Endothelial cell of umbilical vein (primary cell): ENCODE results near the gene RELL1.

Experiments
- CTCF ChIP-seq, 2 donors: IDR thresholded peaks; 1 replicate in 1 of 2; 2 replicates in 1 of 2; pipeline ENCODE4 v1.5.1; 2011; ENCODE audit warnings: low read length in 2 of 2, mild to moderate bottlenecking in 2 of 2, moderate library complexity in 2 of 2, control low read depth in 1 of 2, inconsistent platforms in 1 of 2, low read depth in 1 of 2; ENCODE audit not compliant: insufficient read depth in 1 of 2; ENCODE audit errors: extremely low read depth in 1 of 2
- EZH2 ChIP-seq: IDR thresholded peaks from 2 replicates; pipeline ENCODE4 v1.6.1; 2012; ENCODE audit warnings: borderline replicate concordance, low read depth, mild to moderate bottlenecking, moderate library complexity, low read length, inconsistent platforms; ENCODE audit not compliant: severe bottlenecking
- FOS ChIP-seq: IDR thresholded peaks from 2 replicates; pipeline ENCODE4 v1.6.1; 2011; ENCODE audit warnings: mild to moderate bottlenecking, low read length, moderate library complexity, borderline replicate concordance; ENCODE audit not compliant: insufficient read depth
- GATA2 ChIP-seq: IDR thresholded peaks from 2 replicates; pipeline ENCODE4 v1.7.0; 2011; ENCODE audit warnings: low read depth, mild to moderate bottlenecking, moderate library complexity, mixed read lengths, low read length; ENCODE audit not compliant: insufficient read length, insufficient read depth
- JUN ChIP-seq: IDR thresholded peaks from 2 replicates; pipeline ENCODE4 v1.6.1; 2011; ENCODE audit warnings: borderline replicate concordance, low read depth; ENCODE audit not compliant: insufficient read length, insufficient read depth
- MAX ChIP-seq: IDR thresholded peaks from 2 replicates; pipeline ENCODE4 v1.6.1; 2011; ENCODE audit not compliant: insufficient read depth, insufficient read length
- MYC ChIP-seq: IDR thresholded peaks from one replicate; pipeline ENCODE4 v1.6.1; 2011; ENCODE audit warnings: mild to moderate bottlenecking, low read depth, low read length
- POLR2A ChIP-seq: IDR thresholded peaks from 2 replicates; pipeline ENCODE4 v1.6.1; 2012; ENCODE audit warnings: low read depth, mild to moderate bottlenecking, control low read depth, low read length
- POLR2AphosphoS5 ChIP-seq: IDR thresholded peaks from 2 replicates; pipeline ENCODE4 v1.6.1; 2012; ENCODE audit warnings: low read depth, mild to moderate bottlenecking, control low read depth, low read length, moderate library complexity; ENCODE audit not compliant: insufficient read depth

- TF ChIP-seq CTCF (IDR thresholded peaks at IDR 0.05; ENCODE audit: extremely low read depth in 1 of 2, insufficient read depth in 1 of 2, low read depth in 1 of 2, low read length in 2 of 2) (no peak), MAX (no peak), POLR2AphosphoS5 (no peak), EZH2 (no peak), POLR2A (no peak), JUN (no peak), MYC (no peak), FOS (no peak), GATA2 (no peak)
Observed at GRCh38 chr4:37653601-37654000, 32.6 kb downstream of the RELL1 start.
